ENCODE results near the gene TRAF7.

GRCh38 chr16:2205104-2205966 lies 49.8 kb downstream of the TRAF7 start, which contains the start of gene MLST8:
- TF ChIP-seq ZNF384 (IDR thresholded peaks at IDR 0.05) (no peak), ELF4 (IDR thresholded peaks at IDR 0.05) (no peak), FOXM1 (IDR thresholded peaks at IDR 0.05; ENCODE audit: borderline replicate concordance) (peak; percentile 89; the same call in 1 of the 2 replicates), FOXK2 (IDR thresholded peaks at IDR 0.05) (no peak), L3MBTL2 (conservative IDR thresholded peaks at IDR 0.05) (peak; percentile 56), NFRKB (IDR thresholded peaks at IDR 0.05) (no peak), TARDBP (IDR thresholded peaks at IDR 0.05) (no peak), SUZ12 (IDR thresholded peaks at IDR 0.05) (no peak), PKNOX1 (IDR thresholded peaks at IDR 0.05) (no peak), FOXA1 (IDR thresholded peaks at IDR 0.05) (no peak), CTBP1 (IDR thresholded peaks at IDR 0.05; ENCODE audit: borderline replicate concordance) (no peak), SP1 (IDR thresholded peaks at IDR 0.05) (no peak), HDGF (IDR thresholded peaks at IDR 0.05; ENCODE audit: borderline replicate concordance) (no peak)

Measured in HEK293T (cell line).